NCI-H2029 treated with DMSO at 0.1 percent for 48 hours (cell line): ENCODE measurements around the gene ELP4.

Experiments
- DNase-seq: peaks from one replicate; lab custom pipeline; 2025; lab: John Stamatoyannopoulos, UW

The ELP4 gene

GRCh38 chr11:31824332-31824878 lies 314.8 kb downstream of the ELP4 start:
- no peak for DNase-seq

GRCh38 chr11:31824879-31825837 lies 315.6 kb downstream of the ELP4 start:
- DNase-seq = no peak

- no peak for DNase-seq
Observed at GRCh38 chr11:31825838-31826484, 316.4 kb downstream of the ELP4 start.

- no peak for DNase-seq
Observed at GRCh38 chr11:31826536-31827438, 317.2 kb downstream of the ELP4 start.

- DNase-seq = no peak
Observed at GRCh38 chr11:31827455-31828206, 318.1 kb downstream of the ELP4 start.

GRCh38 chr11:31828217-31828616 lies 318.6 kb downstream of the ELP4 start:
- DNase-seq = no peak

GRCh38 chr11:31830406-31830805 lies 320.8 kb downstream of the ELP4 start:
- DNase-seq = no peak

- no peak for DNase-seq
Observed at GRCh38 chr11:31834237-31834636, 324.7 kb downstream of the ELP4 start.
